CD4-positive, alpha-beta T cell treated with Interleukin-2 at 100 ng/mL for 4 hours (primary cell): ENCODE results near the gene SYT5.

Experiments used
- DNase-seq: peaks from one replicate; pipeline ENCODE4 v3.0.0-alpha.2; 2020; ENCODE audit warnings: low spot score

Gene SYT5

DNA sequence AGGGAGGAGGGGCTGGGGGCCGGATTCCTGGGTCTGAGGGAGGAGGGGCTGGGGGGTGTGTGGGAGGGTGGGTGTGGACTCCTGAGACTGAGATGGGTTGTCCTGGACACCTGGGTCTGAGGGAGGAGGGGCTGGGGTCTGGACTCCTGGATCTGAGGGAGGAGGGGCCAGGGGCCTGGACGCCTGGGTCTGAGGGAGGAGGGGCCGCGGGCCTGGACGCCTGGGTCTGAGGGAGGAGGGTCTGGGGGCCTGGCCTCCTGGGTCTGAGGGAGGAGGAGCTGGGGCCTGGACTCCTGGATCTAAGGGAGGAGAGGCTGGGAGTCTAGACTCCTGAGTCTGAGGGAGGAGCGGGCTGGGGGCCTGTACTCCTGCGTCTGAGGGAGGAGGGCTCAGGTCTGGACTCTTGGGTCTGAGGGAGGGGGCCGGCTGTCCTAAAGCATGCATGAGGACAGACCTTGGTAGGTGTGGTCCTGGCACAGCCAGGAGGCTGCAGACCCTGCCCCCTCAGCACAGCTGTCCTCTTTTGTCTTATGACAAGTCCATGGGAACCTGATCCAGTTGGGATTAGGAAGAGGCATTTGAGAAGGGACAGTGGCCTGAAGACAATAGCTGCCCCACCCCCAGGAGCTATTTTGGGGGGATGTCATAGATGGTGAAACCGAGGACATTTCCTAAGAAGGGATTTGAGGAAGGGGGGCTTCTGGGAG lies 32.4 kb downstream of the SYT5 start:
- no peak for DNase-seq

DNA sequence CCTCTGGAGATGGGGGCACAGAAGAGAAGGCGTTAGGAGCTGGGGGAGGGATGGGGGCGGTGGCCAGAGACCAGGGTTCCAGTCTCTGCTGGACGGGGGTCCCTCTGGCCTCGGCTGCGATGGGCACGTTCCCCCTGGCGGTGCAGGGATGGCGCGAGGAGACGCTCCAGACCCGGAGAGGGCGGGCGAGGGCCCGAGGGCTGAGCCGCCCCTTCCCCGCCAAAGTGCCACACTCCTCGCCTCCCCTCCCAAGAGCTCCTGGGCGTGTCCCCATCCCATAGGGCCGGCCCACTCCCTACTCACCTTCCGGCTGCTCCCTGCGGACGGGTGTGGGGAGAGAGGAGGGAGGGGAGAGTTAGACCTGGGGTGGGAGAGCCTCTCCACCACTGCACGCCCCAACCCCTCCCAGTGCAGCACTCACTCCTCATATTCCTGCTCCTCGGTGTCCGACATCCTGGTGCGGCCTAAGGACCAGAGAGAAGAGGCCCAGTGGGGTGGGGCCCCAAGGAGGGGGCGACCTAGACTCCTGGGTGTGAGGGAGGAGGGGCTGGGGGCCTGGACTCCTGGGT lies 33.3 kb downstream of the SYT5 start:
- no peak for DNase-seq

GRCh38 chr19:55146078-55146704 lies 33.9 kb downstream of the SYT5 start:
- DNase-seq, result peak; percentile 17

DNA sequence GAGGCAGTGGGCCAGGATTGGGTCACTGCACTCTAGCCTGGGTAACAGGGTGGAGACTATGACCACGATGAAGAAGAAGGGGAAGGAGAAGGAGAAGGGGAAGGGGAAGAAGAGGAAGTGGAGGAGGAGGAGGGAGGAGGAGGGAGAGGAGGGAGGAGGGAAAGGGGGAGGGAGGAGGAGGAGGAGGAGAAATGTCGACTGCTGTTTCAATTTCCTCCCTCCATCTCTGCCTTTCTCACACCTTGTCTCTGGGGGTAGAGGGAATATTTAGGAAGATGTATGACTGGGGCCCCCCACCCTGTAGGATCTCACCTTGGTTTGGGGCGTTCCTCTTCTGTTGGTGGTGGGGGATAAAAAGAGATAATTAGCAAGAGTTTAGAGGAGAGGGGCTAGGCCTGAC lies 34.9 kb downstream of the SYT5 start:
- no peak for DNase-seq

- no peak for DNase-seq
Observed at GRCh38 chr19:55141696-55142095, 38.4 kb downstream of the SYT5 start.

- no peak for DNase-seq
Observed at GRCh38 chr19:55137915-55138314, 42.2 kb downstream of the SYT5 start.

DNA sequence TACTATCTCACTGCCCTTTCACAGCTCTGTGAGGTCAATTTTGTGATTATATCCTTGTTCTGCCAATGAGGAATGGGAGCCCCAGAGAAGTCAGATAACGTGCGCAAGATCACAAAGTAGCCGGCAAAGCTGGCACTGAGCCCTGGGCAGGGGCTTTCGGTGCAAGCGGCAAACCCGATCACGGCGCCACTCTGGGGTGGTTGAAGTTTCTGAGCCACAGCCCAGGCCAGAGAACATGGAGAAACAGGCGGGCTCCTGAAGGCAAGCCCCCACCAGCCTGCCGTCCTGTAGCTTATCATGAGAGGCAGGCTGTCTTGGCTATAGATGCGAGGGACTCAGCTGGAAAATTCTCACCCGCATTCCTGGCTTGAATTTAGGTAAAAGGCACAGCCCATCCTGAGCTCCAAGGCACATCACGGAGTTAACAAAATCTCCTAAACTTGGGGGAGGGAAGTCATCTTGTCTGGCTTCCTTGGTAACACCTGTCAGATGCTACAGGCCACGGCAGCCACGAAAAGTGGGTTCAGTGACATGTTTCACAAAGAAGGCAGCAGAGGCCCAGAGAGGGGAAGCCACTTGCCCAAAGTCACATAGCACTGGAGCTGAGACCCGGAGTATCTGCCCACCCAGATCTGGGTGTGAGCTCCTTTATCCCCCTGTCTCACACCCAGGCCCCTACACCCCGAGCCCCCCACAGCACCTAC lies 43.5 kb downstream of the SYT5 start:
- no peak for DNase-seq

DNA sequence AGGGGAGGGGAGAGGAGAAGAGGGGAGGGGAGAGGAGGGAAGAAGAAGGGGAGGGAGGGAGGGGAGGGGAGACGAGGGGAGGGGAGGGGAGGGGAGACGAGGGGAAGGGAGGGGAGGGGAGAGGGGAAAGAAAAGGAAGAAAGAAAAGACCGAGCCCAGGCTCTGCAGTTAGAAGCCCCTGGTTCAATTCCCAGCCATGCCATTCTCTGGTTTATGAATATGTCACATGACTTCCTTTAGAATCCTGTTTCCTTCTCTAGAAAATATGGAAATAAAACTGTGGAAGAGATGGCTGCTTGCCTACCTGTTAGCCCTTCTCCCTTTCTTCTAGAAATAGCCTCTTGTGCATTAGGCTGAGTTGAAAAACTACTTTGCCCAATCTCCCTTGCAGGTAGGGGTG lies 45.4 kb downstream of the SYT5 start:
- no peak for DNase-seq

GRCh38 chr19:55133639-55134444 lies 46.2 kb downstream of the SYT5 start:
- no peak for DNase-seq

- DNase-seq, result no peak
Observed at GRCh38 chr19:55132453-55133129, 47.5 kb downstream of the SYT5 start.

DNA sequence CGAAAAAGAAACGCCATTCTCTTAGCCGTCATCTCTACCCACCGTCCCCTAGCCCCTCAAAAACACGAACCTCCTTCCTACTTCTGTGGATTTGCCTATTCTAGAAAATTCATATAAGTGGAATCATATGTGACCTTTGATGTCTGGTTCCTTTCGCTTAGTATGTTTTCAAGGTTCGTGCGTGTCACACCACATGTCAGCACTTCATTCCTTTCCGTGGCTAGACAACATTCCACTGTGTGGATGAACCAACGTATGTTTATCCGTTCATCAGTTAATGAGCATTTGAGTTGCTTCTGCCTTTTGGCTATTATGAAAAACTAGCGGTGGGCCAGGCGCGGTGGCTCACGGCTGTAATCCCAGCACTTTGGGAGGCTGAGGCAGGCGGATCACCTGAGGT lies 48.7 kb downstream of the SYT5 start:
- DNase-seq, result no peak
